H9 (cell line): ENCODE data around the gene CCDC191. TPM values are rescaled to one million over a fixed set of nuclear protein-coding genes. Genes with fewer than 3 reads are reported as not detected.

ENCODE experiments used
- DNase-seq: peaks from one replicate; pipeline ENCODE4 v3.0.0-alpha.2; 2017
- H2AFZ ChIP-seq: one replicate; pipeline ENCODE4 v1.6.1; 2013; ENCODE audit warnings: mild to moderate bottlenecking, low read length, control low read depth, moderate library complexity
- H2AK5ac ChIP-seq: 2 replicates; pipeline ENCODE4 v1.6.1; 2013; ENCODE audit warnings: low read length, control low read depth, mixed read lengths; ENCODE audit not compliant: insufficient read length
- H2BK120ac ChIP-seq: one replicate; pipeline ENCODE4 v1.6.1; 2013; ENCODE audit warnings: low read depth, mild to moderate bottlenecking, low read length, control low read depth, inconsistent platforms; ENCODE audit not compliant: poor library complexity, severe bottlenecking
- H2BK12ac ChIP-seq: 2 replicates; pipeline ENCODE4 v1.6.1; 2013; ENCODE audit warnings: low read length, control low read depth, mixed read lengths, low read depth; ENCODE audit not compliant: insufficient read length
- H2BK15ac ChIP-seq: 2 replicates; pipeline ENCODE4 v1.6.1; 2013; ENCODE audit warnings: low read depth, low read length, control low read depth
- H2BK20ac ChIP-seq: one replicate; pipeline ENCODE4 v1.6.1; 2013; ENCODE audit warnings: low read depth, mild to moderate bottlenecking, low read length, control low read depth, inconsistent platforms; ENCODE audit not compliant: poor library complexity, severe bottlenecking
- H2BK5ac ChIP-seq: 2 replicates; pipeline ENCODE4 v1.6.1; 2013; ENCODE audit warnings: low read length, control low read depth, mixed read lengths; ENCODE audit not compliant: insufficient read length
- H3K14ac ChIP-seq: 2 replicates; pipeline ENCODE4 v1.6.1; 2013; ENCODE audit warnings: low read length, control low read depth; ENCODE audit not compliant: insufficient read depth
- H3K18ac ChIP-seq: 2 replicates; pipeline ENCODE4 v1.6.1; 2013; ENCODE audit warnings: low read depth, mild to moderate bottlenecking, mixed read lengths, low read length, control low read depth; ENCODE audit not compliant: insufficient read length
- H3K23ac ChIP-seq: 2 replicates; pipeline ENCODE4 v1.6.1; 2013; ENCODE audit warnings: low read length, control low read depth, mixed read lengths, low read depth; ENCODE audit not compliant: insufficient read length
- H3K23me2 ChIP-seq: 2 replicates; pipeline ENCODE4 v1.6.1; 2013; ENCODE audit warnings: low read depth, mild to moderate bottlenecking, mixed read lengths, low read length, control low read depth; ENCODE audit not compliant: insufficient read length, poor library complexity, severe bottlenecking
- H3K27ac ChIP-seq: 2 replicates; pipeline ENCODE4 v1.5.1; 2013; ENCODE audit warnings: low read length, control low read depth, mixed read lengths, low read depth; ENCODE audit not compliant: insufficient read length
- H3K27me3 ChIP-seq: 2 replicates; pipeline ENCODE4 v1.6.1; 2013; ENCODE audit warnings: low read length, control low read depth, inconsistent platforms; ENCODE audit not compliant: insufficient read depth
- H3K4ac ChIP-seq: 2 replicates; pipeline ENCODE4 v1.6.1; 2013; ENCODE audit warnings: low read depth, mild to moderate bottlenecking, control low read depth, inconsistent platforms, low read length, moderate library complexity
- H3K4me1 ChIP-seq: 2 replicates; pipeline ENCODE4 v1.6.1; 2013; ENCODE audit warnings: low read length, control low read depth, inconsistent platforms; ENCODE audit not compliant: insufficient read depth
- H3K4me2 ChIP-seq: 2 replicates; pipeline ENCODE4 v1.6.1; 2013; ENCODE audit warnings: low read length, control low read depth, mixed read lengths; ENCODE audit not compliant: insufficient read length, insufficient read depth
- H3K56ac ChIP-seq: 2 replicates; pipeline ENCODE4 v1.6.1; 2013; ENCODE audit warnings: low read depth, mild to moderate bottlenecking, mixed read lengths, low read length, control low read depth; ENCODE audit not compliant: insufficient read length
- H3K79me1 ChIP-seq: 2 replicates; pipeline ENCODE4 v1.6.1; 2013; ENCODE audit warnings: low read depth, mild to moderate bottlenecking, moderate library complexity, low read length, control low read depth, inconsistent platforms; ENCODE audit not compliant: insufficient read depth, poor library complexity, severe bottlenecking
- H3K79me2 ChIP-seq: 2 replicates; pipeline ENCODE4 v1.6.1; 2013; ENCODE audit warnings: low read length, control low read depth, inconsistent platforms; ENCODE audit not compliant: insufficient read depth
- H3K9ac ChIP-seq: 2 replicates; pipeline ENCODE4 v1.6.1; 2013; ENCODE audit warnings: low read length, control low read depth, mixed read lengths; ENCODE audit not compliant: insufficient read length; ENCODE audit errors: extremely low read depth
- H3K9me3 ChIP-seq: one replicate; pipeline ENCODE4 v1.6.1; 2013; ENCODE audit warnings: low read depth, low read length, inconsistent platforms; ENCODE audit not compliant: control insufficient read depth
- H3T11ph ChIP-seq: one replicate; pipeline ENCODE4 v1.6.1; 2013; ENCODE audit warnings: mild to moderate bottlenecking, low read length, control low read depth, inconsistent platforms
- H4K20me1 ChIP-seq: one replicate; pipeline ENCODE4 v1.6.1; 2013; ENCODE audit not compliant: control insufficient read depth, insufficient read length, insufficient read depth
- H4K5ac ChIP-seq: 2 replicates; pipeline ENCODE4 v1.6.1; 2013; ENCODE audit warnings: low read depth, mild to moderate bottlenecking, mixed read lengths, low read length, control low read depth; ENCODE audit not compliant: insufficient read length
- H4K8ac ChIP-seq: replicated peaks from 2 replicates; pipeline ENCODE4 v1.6.1; 2013; ENCODE audit warnings: low read length, control low read depth, mixed read lengths, low read depth; ENCODE audit not compliant: insufficient read length
- H4K91ac ChIP-seq: 2 replicates; pipeline ENCODE4 v1.6.1; 2013; ENCODE audit warnings: low read depth, mild to moderate bottlenecking, moderate library complexity, mixed read lengths, low read length, control low read depth; ENCODE audit not compliant: insufficient read length
- H3K27ac Mint-ChIP-seq, 3 experiments: 2 replicates in 2 of 3; 3 replicates in 1 of 3; pipeline ENCODE4 v1.8.0; 2020 to 2021; ENCODE audit warnings: mixed read lengths in 3 of 3, mild to moderate bottlenecking in 1 of 3, moderate library complexity in 1 of 3
- H3K27me3 Mint-ChIP-seq: 2 replicates; pipeline ENCODE4 v1.8.0; 2021; ENCODE audit warnings: low read depth, mild to moderate bottlenecking, moderate library complexity, mixed read lengths
- H3K36me3 Mint-ChIP-seq, 3 experiments: 2 replicates in 2 of 3; 3 replicates in 1 of 3; pipeline ENCODE4 v1.8.0; 2020 to 2021; ENCODE audit warnings: low read depth in 3 of 3, mixed read lengths in 3 of 3; ENCODE audit not compliant: insufficient read depth in 1 of 3
- H3K4me1 Mint-ChIP-seq, 2 experiments: 2 replicates each; pipeline ENCODE4 v1.8.0; 2020; ENCODE audit warnings: mixed read lengths in 2 of 2
- H3K4me3 Mint-ChIP-seq, 2 experiments: 2 replicates in 1 of 2; 3 replicates in 1 of 2; pipeline ENCODE4 v1.8.0; 2020 to 2021; ENCODE audit warnings: mild to moderate bottlenecking in 2 of 2, mixed read lengths in 2 of 2, moderate library complexity in 1 of 2
- H3K9me3 Mint-ChIP-seq, 2 experiments: 2 replicates in 1 of 2; 3 replicates in 1 of 2; pipeline ENCODE4 v1.8.0; 2020; ENCODE audit warnings: mild to moderate bottlenecking in 2 of 2, mixed read lengths in 2 of 2, moderate library complexity in 1 of 2
- WGBS: extraction: QIAGEN DNeasy Blood & Tissue Kit; methylation state at CpG from one replicate; pipeline ENCODE4 v1.1.7; 2013; ENCODE audit warnings: missing lambda C conversion rate, low lambda C conversion rate, mixed read lengths; ENCODE audit not compliant: insufficient read length; ENCODE audit errors: extremely low coverage; 5-methylcytosine and 5-hydroxymethylcytosine counted together
- total RNA-seq: library from RNA; stranded (reverse); gene quantifications from 2 replicates; pipeline ENCODE4 v1.2.1, GENCODE V29; 2021
- TF ChIP-seq, protein P1 (sequence below): fragments of 200-600 bp; sonication (generic); conservative IDR thresholded peaks from 3 replicates; pipeline ENCODE4 v1.8.0; 2021; ENCODE audit warnings: antibody characterized with exemption, mild to moderate bottlenecking

The CCDC191 gene
- total RNA-seq, 1 experiment from 2014 or later = 0.68 TPM

DNA sequence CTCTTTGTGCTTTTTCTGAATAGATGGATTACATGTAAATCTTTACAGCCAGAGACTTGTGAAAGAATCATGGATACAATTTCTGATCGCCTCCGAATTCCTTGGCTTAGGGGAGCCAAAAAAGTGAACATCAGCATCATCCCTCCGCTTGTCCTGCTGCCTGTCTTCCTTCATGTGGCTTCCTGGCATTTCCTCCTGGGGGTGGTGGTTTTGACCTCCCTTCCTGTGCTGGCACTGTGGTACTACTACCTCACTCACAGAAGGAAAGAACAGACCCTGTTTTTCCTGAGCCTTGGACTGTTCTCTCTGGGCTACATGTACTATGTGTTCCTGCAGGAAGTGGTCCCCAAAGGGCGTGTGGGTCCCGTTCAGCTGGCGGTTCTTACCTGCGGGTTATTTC, 102.6 kb downstream of the CCDC191 start:
- H3K4ac ChIP-seq = no peak overlapping the region
- no peaks in the 10 kb centered on the region for H3K9me3 ChIP-seq
- 0 out of 2 replicates have a peak, but pooled peaks cover 2% of the 10 kb centered on the region for H3K4me1 ChIP-seq
- no peak overlapping the region for H3K18ac ChIP-seq
- DNase-seq = no peak
- H4K91ac ChIP-seq = no peak overlapping the region
- no peak overlapping the region for H2BK12ac ChIP-seq
- no peak overlapping the region for H2AFZ ChIP-seq
- no peak overlapping the region for H4K5ac ChIP-seq
- Mint-ChIP-seq H3K4me3 (no peak overlapping the region), H3K27me3 (peaks cover 7% of the 10 kb centered on the region), H3K27ac (no peak overlapping the region; a peak in 1 of 7 replicates), H3K36me3 (peaks cover 0 to 41% (median 18%) of the 10 kb centered on the region in 3 experiments; a peak in 4 of 7 replicates), H3K9me3 (no peaks in the 10 kb centered on the region), H3K4me1 (peaks cover 6 to 8% of the 10 kb centered on the region in 2 experiments)
- H2BK120ac ChIP-seq = no peak overlapping the region
- H3K23ac ChIP-seq = no peak overlapping the region
- H3K79me2 ChIP-seq = no peaks in the 10 kb centered on the region
- H4K8ac ChIP-seq = no peak overlapping the region
- no peak overlapping the region for H3K4me2 ChIP-seq
- no peak overlapping the region for H3K27ac ChIP-seq
- H2AK5ac ChIP-seq = no peak overlapping the region
- H3K27me3 ChIP-seq = no peaks in the 10 kb centered on the region; the same call in 1 of the 2 replicates
- TF ChIP-seq, protein P1, sequence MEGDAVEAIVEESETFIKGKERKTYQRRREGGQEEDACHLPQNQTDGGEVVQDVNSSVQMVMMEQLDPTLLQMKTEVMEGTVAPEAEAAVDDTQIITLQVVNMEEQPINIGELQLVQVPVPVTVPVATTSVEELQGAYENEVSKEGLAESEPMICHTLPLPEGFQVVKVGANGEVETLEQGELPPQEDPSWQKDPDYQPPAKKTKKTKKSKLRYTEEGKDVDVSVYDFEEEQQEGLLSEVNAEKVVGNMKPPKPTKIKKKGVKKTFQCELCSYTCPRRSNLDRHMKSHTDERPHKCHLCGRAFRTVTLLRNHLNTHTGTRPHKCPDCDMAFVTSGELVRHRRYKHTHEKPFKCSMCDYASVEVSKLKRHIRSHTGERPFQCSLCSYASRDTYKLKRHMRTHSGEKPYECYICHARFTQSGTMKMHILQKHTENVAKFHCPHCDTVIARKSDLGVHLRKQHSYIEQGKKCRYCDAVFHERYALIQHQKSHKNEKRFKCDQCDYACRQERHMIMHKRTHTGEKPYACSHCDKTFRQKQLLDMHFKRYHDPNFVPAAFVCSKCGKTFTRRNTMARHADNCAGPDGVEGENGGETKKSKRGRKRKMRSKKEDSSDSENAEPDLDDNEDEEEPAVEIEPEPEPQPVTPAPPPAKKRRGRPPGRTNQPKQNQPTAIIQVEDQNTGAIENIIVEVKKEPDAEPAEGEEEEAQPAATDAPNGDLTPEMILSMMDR = no peak
- no peaks in the 10 kb centered on the region for H3K79me1 ChIP-seq
- H3T11ph ChIP-seq = no peak overlapping the region
- H3K23me2 ChIP-seq = peaks cover under 1% of the 10 kb centered on the region
- no peaks in the 10 kb centered on the region for H4K20me1 ChIP-seq
- H3K9ac ChIP-seq = no peak overlapping the region
- H2BK20ac ChIP-seq = no peak overlapping the region
- no peak overlapping the region for H2BK5ac ChIP-seq
- no CpG with 5 or more reads among the region's 7 CpGs for WGBS
- H2BK15ac ChIP-seq = no peak overlapping the region
- no peak overlapping the region for H3K56ac ChIP-seq
- no peak overlapping the region for H3K14ac ChIP-seq
